GM12878 (cell line): ENCODE data around the gene TDRD9. TPM values are rescaled to one million over a fixed set of nuclear protein-coding genes. Genes with fewer than 3 reads are reported as not detected.

Experiments
- ATAC-seq: fragments of 200-7000 bp; cut with Tn5 transposase; 3 replicates; pipeline ENCODE4 v1.9.1; 2020; ENCODE audit warnings: mild to moderate bottlenecking, moderate library complexity
- BruUV-seq: library from RNA; stranded (reverse); fragments of 400-500 nt; replicated peaks from 2 replicates; lab custom pipeline; 2021; lab: Mats Ljungman, UMichigan
- CTCF ChIA-PET: fragments of 300-600 bp; sonication (Branson Sonifier 250); formaldehyde crosslinking; extraction: SDS; loops from one replicate; lab custom pipeline; 2021; ENCODE audit warnings: inconsistent platforms; lab: Yijun Ruan, JAX
- POLR2A ChIA-PET: fragments of 350-600 bp; formaldehyde crosslinking; extraction: SDS; loops from one replicate; lab custom pipeline; 2021; ENCODE audit warnings: inconsistent platforms; lab: Charles Lee
- RAD21 ChIA-PET: fragments of 300-600 bp; sonication (Branson Sonifier 250); formaldehyde crosslinking; loops from one replicate; lab custom pipeline; 2023; ENCODE audit warnings: antibody characterized with exemption; ENCODE audit not compliant: unreplicated experiment; lab: Charles Lee
- SMC1A ChIA-PET: fragments of 300-600 bp; sonication (Branson Sonifier 250); formaldehyde crosslinking; loops from one replicate; lab custom pipeline; 2023; ENCODE audit not compliant: unreplicated experiment, uncharacterized antibody; lab: Charles Lee
- DNase-seq: peaks from one replicate; pipeline ENCODE4 v3.0.0-alpha.2; 2011; ENCODE audit warnings: low read depth, low spot score
- FAIRE-seq: peaks from 3 replicates; lab custom pipeline; 2011; peaks lifted over from hg19 to GRCh38; lab: Jason Lieb, UNC
- H2AFZ ChIP-seq: 2 replicates; pipeline ENCODE4 v1.6.0; 2011; ENCODE audit warnings: low read depth, low read length, control low read depth; ENCODE audit not compliant: control insufficient read depth
- H3K27ac ChIP-seq: 2 replicates; pipeline ENCODE4 v1.5.1; 2011; ENCODE audit warnings: control low read depth; ENCODE audit not compliant: control insufficient read depth, insufficient read depth
- H3K27me3 ChIP-seq, 2 experiments: replicated peaks in 1 of 2; 2 replicates each; pipeline versions ENCODE4 v1.6.0 to v1.6.1; 2011; ENCODE audit warnings: low read length in 1 of 2; ENCODE audit not compliant: control insufficient read depth in 2 of 2, insufficient read depth in 2 of 2
- H3K36me3 ChIP-seq, 2 experiments: 2 replicates each; pipeline ENCODE4 v1.5.1; 2011; ENCODE audit warnings: low read length in 1 of 2; ENCODE audit not compliant: control insufficient read depth in 2 of 2, insufficient read depth in 2 of 2
- H3K4me1 ChIP-seq: 2 replicates; pipeline ENCODE4 v1.6.1; 2011; ENCODE audit warnings: mild to moderate bottlenecking, low read length, moderate library complexity, mixed read lengths; ENCODE audit not compliant: control insufficient read depth, insufficient read depth
- H3K4me2 ChIP-seq: 2 replicates; pipeline ENCODE4 v1.6.0; 2011; ENCODE audit warnings: control low read depth; ENCODE audit not compliant: control insufficient read depth, insufficient read depth
- H3K4me3 ChIP-seq: fragments of 200-600 bp; sonication (generic); 2 replicates; pipeline ENCODE4 v1.5.1; 2016
- H3K79me2 ChIP-seq: 2 replicates; pipeline ENCODE4 v1.6.0; 2011; ENCODE audit warnings: low read length; ENCODE audit not compliant: control insufficient read depth, insufficient read depth
- H3K9ac ChIP-seq: 2 replicates; pipeline ENCODE4 v1.8.0; 2011; ENCODE audit warnings: low read length, control low read depth, mixed read lengths; ENCODE audit not compliant: control insufficient read depth, insufficient read depth
- H3K9me3 ChIP-seq: replicated peaks from 3 replicates; pipeline ENCODE4 v1.5.1; 2011; ENCODE audit warnings: mild to moderate bottlenecking, low read length; ENCODE audit not compliant: control insufficient read depth, insufficient read depth
- H4K20me1 ChIP-seq: 2 replicates; pipeline ENCODE4 v1.6.0; 2011; ENCODE audit not compliant: control insufficient read depth, insufficient read depth
- BCL11A ChIP-seq: IDR thresholded peaks from 2 replicates; pipeline ENCODE4 v1.6.1; 2011; ENCODE audit warnings: low read depth, low read length
- CHD4 ChIP-seq: fragments of 200-600 bp; sonication (generic); IDR thresholded peaks from 2 replicates; pipeline ENCODE4 v1.6.1; 2016; ENCODE audit warnings: mild to moderate bottlenecking
- HDAC6 ChIP-seq: fragments of 200-600 bp; sonication (generic); IDR thresholded peaks from one replicate; pipeline ENCODE4 v1.8.0; 2017; ENCODE audit warnings: antibody characterized with exemption; ENCODE audit not compliant: unreplicated experiment
- MXI1 ChIP-seq: fragments of 150-350 bp; IDR thresholded peaks from 2 replicates; pipeline ENCODE4 v1.6.1; 2011; ENCODE audit warnings: low read depth, mild to moderate bottlenecking, inconsistent platforms, low read length, improper control_type of control experiment
- MYC ChIP-seq: IDR thresholded peaks from 2 replicates; pipeline ENCODE4 v1.6.1; 2011; ENCODE audit warnings: mild to moderate bottlenecking, low read length, moderate library complexity, inconsistent platforms; ENCODE audit not compliant: insufficient read depth, insufficient replicate concordance, insufficient read length, severe bottlenecking
- NBN ChIP-seq: fragments of 450-650 bp; IDR thresholded peaks from 2 replicates; pipeline ENCODE4 v1.6.1; 2016
- RBBP5 ChIP-seq: fragments of 200-600 bp; sonication (generic); conservative IDR thresholded peaks from 2 replicates; pipeline ENCODE4 v1.6.1; 2016
- SPI1 ChIP-seq: IDR thresholded peaks from 2 replicates; pipeline ENCODE4 v1.6.1; 2011; ENCODE audit warnings: low read depth, mild to moderate bottlenecking, low read length, moderate library complexity, borderline replicate concordance; ENCODE audit not compliant: insufficient read depth
- SRF ChIP-seq, 2 experiments: IDR thresholded peaks; 2 replicates each; pipeline ENCODE4 v1.6.1; 2011; ENCODE audit warnings: low read depth in 2 of 2, low read length in 2 of 2, mild to moderate bottlenecking in 1 of 2, moderate library complexity in 1 of 2
- TAF1 ChIP-seq: IDR thresholded peaks from 2 replicates; pipeline ENCODE4 v1.6.1; 2011; ENCODE audit warnings: mild to moderate bottlenecking, low read depth, low read length, borderline replicate concordance
- TBL1XR1 ChIP-seq: IDR thresholded peaks from 2 replicates; pipeline ENCODE4 v1.6.1; 2012; ENCODE audit warnings: low read depth, low read length, improper control_type of control experiment
- ZNF274 ChIP-seq: IDR thresholded peaks from one replicate; pipeline ENCODE4 v1.8.0; 2011; ENCODE audit not compliant: insufficient read length, insufficient read depth
- WGBS: methylation state at CpG from one replicate; pipeline ENCODE4 v1.1.6; 2016; ENCODE audit warnings: low lambda C conversion rate; ENCODE audit not compliant: insufficient replicate concordance, insufficient coverage; ENCODE audit errors: missing lambda C conversion rate; 5-methylcytosine and 5-hydroxymethylcytosine counted together
- in situ Hi-C: fragments of 300-500 bp; cut with MboI; formaldehyde crosslinking; loops from 9 replicates; pipeline ENCODE4 v1.14.3; 2018; ENCODE audit warnings: mixed read lengths
- intact Hi-C: fragments of 100-400 bp; cut with micrococcal nuclease; formaldehyde crosslinking; loops from one replicate; pipeline ENCODE4 v1.14.2; 2022; ENCODE audit not compliant: unreplicated experiment
- polyA plus RNA-seq, 11 experiments: library from polyadenylated mRNA; depleted of rRNA in 4 of 11; unstranded in 6 of 11; stranded (reverse) in 5 of 11; fragments of >200 nt; fragmentation: Nextera tagmentation in 4 of 11; fragmentation: Illumina TruSeq in 1 of 11; extraction: Ambion mirVana in 4 of 11; extraction: Trizol in 1 of 11; gene quantifications; 1 replicate in 1 of 11; 2 replicates in 10 of 11; pipeline versions ENCODE4 v1.2.1 to v1.2.3, GENCODE V29; 2011 to 2016; ENCODE audit warnings: inconsistent platforms in 2 of 11, missing spikeins in 2 of 11, low read depth in 1 of 11
- total RNA-seq, 4 experiments: library from RNA; depleted of rRNA in 3 of 4; stranded (reverse); fragments of >200 nt in 3 of 4; fragmentation: Illumina TruSeq in 1 of 4; extraction: Trizol in 1 of 4; gene quantifications; 2 replicates each; pipeline versions ENCODE4 v1.2.1 to v1.2.3, GENCODE V29; 2013 to 2021
- TF ChIP-seq, protein P1 (sequence below): IDR thresholded peaks from 2 replicates; pipeline ENCODE4 v1.6.1; 2011; ENCODE audit warnings: low read depth, mild to moderate bottlenecking, low read length, moderate library complexity, borderline replicate concordance; ENCODE audit errors: extremely low read depth
- TF ChIP-seq, protein P2 (sequence below): fragments of 450-650 bp; IDR thresholded peaks from 2 replicates; pipeline ENCODE4 v1.6.1; 2017; ENCODE audit warnings: mild to moderate bottlenecking, low read depth, inconsistent platforms; ENCODE audit not compliant: poor library complexity, severe bottlenecking
- TF ChIP-seq, protein P3 (sequence below): IDR thresholded peaks from 2 replicates; pipeline ENCODE4 v1.6.1; 2012; ENCODE audit warnings: low read depth, low read length, improper control_type of control experiment
- TF ChIP-seq, protein P4 (sequence below): IDR thresholded peaks from 2 replicates; pipeline ENCODE4 v1.6.1; 2011; ENCODE audit warnings: low read depth, low read length, improper control_type of control experiment, borderline replicate concordance

The TDRD9 gene
- total and polyA plus RNA-seq, 10 of the 15 experiments (the other 5 are each of a cell fraction or from before 2014, with no cell fraction given) = 0.12 TPM; not detected in 9

DNA sequence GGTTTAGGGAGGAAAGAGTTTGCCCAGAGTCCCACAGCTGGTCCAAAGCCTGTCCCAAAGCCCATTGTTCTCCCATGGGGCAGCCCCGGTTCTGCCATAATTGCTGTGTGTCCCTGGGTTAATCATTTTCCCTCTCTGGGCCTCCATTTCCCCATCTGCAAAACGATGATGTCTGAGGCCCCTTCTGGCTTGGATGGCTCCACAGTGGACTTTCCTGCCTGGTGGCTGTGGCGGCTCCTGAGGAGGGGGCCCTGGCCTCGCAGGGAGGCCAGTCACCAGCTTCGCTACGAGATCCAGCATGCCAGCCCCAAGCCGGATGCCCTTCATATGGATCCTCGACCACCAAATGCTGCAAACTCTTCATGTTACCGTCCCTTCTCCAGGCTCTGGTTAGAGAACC lies 43.4 kb upstream of the TDRD9 start:
- DNase-seq = no peak
- intact Hi-C loops (no loop called here), in situ Hi-C loops (no loop called here)
- 60% methylated on average over 9 of the region's 9 CpGs for WGBS
- Histone ChIP-seq H3K9ac (no peak overlapping the region), H3K4me1 (no peaks in the 10 kb centered on the region), H3K79me2 (no peaks in the 10 kb centered on the region), H3K4me3 (no peak overlapping the region), H3K9me3 (no peaks in the 10 kb centered on the region), H3K4me2 (no peak overlapping the region), H3K27me3 (peaks cover 0 to 3% of the 10 kb centered on the region in 2 experiments; a peak in 2 of 4 replicates), H4K20me1 (no peaks in the 10 kb centered on the region), H3K27ac (no peak overlapping the region), H2AFZ (no peak overlapping the region), H3K36me3 (no peaks in the 10 kb centered on the region)
- POLR2A ChIA-PET = no interaction called here
- SMC1A ChIA-PET = no interaction called here
- no peak for ATAC-seq
- no TSS peak for BruUV-seq
- no peak for FAIRE-seq
- CTCF ChIA-PET = no interaction called here
- RAD21 ChIA-PET = interaction anchor here (0.6 to 1.4 kb wide), 2 partner anchors 29 to 76 kb away, joined by 3 to 4 read pairs; no protein-coding TSS in a partner anchor
- TF ChIP-seq BCL11A (no peak), TAF1 (no peak), CHD4 (no peak), TBL1XR1 (no peak), SRF (IDR thresholded peaks at IDR 0.05; ENCODE audit: low read depth in 2 of 2, low read length in 2 of 2) (no peak), HDAC6 (no peak), MXI1 (no peak), NBN (no peak), MYC (no peak), RBBP5 (no peak), SPI1 (no peak), ZNF274 (no peak)
- TF ChIP-seq, protein P1, sequence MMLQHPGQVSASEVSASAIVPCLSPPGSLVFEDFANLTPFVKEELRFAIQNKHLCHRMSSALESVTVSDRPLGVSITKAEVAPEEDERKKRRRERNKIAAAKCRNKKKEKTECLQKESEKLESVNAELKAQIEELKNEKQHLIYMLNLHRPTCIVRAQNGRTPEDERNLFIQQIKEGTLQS = no peak
- TF ChIP-seq, protein P2, sequence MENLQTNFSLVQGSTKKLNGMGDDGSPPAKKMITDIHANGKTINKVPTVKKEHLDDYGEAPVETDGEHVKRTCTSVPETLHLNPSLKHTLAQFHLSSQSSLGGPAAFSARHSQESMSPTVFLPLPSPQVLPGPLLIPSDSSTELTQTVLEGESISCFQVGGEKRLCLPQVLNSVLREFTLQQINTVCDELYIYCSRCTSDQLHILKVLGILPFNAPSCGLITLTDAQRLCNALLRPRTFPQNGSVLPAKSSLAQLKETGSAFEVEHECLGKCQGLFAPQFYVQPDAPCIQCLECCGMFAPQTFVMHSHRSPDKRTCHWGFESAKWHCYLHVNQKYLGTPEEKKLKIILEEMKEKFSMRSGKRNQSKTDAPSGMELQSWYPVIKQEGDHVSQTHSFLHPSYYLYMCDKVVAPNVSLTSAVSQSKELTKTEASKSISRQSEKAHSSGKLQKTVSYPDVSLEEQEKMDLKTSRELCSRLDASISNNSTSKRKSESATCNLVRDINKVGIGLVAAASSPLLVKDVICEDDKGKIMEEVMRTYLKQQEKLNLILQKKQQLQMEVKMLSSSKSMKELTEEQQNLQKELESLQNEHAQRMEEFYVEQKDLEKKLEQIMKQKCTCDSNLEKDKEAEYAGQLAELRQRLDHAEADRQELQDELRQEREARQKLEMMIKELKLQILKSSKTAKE = no peak
- TF ChIP-seq, protein P3, sequence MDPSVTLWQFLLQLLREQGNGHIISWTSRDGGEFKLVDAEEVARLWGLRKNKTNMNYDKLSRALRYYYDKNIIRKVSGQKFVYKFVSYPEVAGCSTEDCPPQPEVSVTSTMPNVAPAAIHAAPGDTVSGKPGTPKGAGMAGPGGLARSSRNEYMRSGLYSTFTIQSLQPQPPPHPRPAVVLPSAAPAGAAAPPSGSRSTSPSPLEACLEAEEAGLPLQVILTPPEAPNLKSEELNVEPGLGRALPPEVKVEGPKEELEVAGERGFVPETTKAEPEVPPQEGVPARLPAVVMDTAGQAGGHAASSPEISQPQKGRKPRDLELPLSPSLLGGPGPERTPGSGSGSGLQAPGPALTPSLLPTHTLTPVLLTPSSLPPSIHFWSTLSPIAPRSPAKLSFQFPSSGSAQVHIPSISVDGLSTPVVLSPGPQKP = no peak
- TF ChIP-seq, protein P4, sequence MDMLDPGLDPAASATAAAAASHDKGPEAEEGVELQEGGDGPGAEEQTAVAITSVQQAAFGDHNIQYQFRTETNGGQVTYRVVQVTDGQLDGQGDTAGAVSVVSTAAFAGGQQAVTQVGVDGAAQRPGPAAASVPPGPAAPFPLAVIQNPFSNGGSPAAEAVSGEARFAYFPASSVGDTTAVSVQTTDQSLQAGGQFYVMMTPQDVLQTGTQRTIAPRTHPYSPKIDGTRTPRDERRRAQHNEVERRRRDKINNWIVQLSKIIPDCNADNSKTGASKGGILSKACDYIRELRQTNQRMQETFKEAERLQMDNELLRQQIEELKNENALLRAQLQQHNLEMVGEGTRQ = no peak
